Liver (tissue), 9 donors: ENCODE measurements around the gene CRACR2A. TPM values are rescaled to one million over a fixed set of nuclear protein-coding genes. Genes with fewer than 3 reads are reported as not detected.

Experiments
- DNase-seq: peaks from one replicate; pipeline ENCODE4 v3.0.0-alpha.2; 2017; ENCODE audit warnings: low spot score
- H3K27ac ChIP-seq, 2 donors: one replicate each; pipeline ENCODE4 v1.7.0; 2013; ENCODE audit warnings: inconsistent platforms in 2 of 2, low read length in 2 of 2, control low read depth in 1 of 2, low read depth in 1 of 2, mild to moderate bottlenecking in 1 of 2
- H3K27me3 ChIP-seq, 4 donors: one replicate each; pipeline versions ENCODE4 v1.6.1 to v1.7.0; 2013; ENCODE audit warnings: low read length in 3 of 4, inconsistent platforms in 1 of 4, mild to moderate bottlenecking in 1 of 4, moderate library complexity in 1 of 4; ENCODE audit not compliant: control insufficient read depth in 4 of 4, insufficient read depth in 4 of 4
- H3K36me3 ChIP-seq, 4 donors: one replicate each; pipeline versions ENCODE4 v1.6.1 to v1.7.0; 2013; ENCODE audit warnings: low read length in 3 of 4, mild to moderate bottlenecking in 3 of 4, low read depth in 1 of 4, moderate library complexity in 1 of 4; ENCODE audit not compliant: control insufficient read depth in 4 of 4, insufficient read depth in 3 of 4
- H3K4me1 ChIP-seq, 4 donors: one replicate each; pipeline versions ENCODE4 v1.6.1 to v1.7.0; 2013; ENCODE audit warnings: low read length in 3 of 4, mild to moderate bottlenecking in 3 of 4, moderate library complexity in 1 of 4; ENCODE audit not compliant: control insufficient read depth in 4 of 4, insufficient read depth in 4 of 4
- H3K4me3 ChIP-seq, 3 donors: one replicate each; pipeline versions ENCODE4 v1.6.1 to v1.7.0; 2013; ENCODE audit warnings: low read length in 3 of 3, control low read depth in 1 of 3, low read depth in 1 of 3, mild to moderate bottlenecking in 1 of 3
- H3K9ac ChIP-seq, 2 donors: one replicate each; pipeline ENCODE4 v1.7.0; 2013; ENCODE audit warnings: low read length in 2 of 2, mild to moderate bottlenecking in 2 of 2, moderate library complexity in 2 of 2, control low read depth in 1 of 2, low read depth in 1 of 2
- H3K9me3 ChIP-seq, 4 donors: one replicate each; pipeline versions ENCODE4 v1.6.1 to v1.7.0; 2013; ENCODE audit warnings: low read length in 3 of 4; ENCODE audit not compliant: control insufficient read depth in 4 of 4
- EGR1 ChIP-seq, 2 donors: IDR thresholded peaks; 2 replicates each; pipeline ENCODE4 v1.6.1; 2016 to 2018; ENCODE audit warnings: antibody characterized with exemption in 2 of 2, low read depth in 2 of 2
- FOXA1 ChIP-seq: IDR thresholded peaks from 2 replicates; pipeline ENCODE4 v1.6.1; 2016; ENCODE audit warnings: antibody characterized with exemption
- FOXA2 ChIP-seq: IDR thresholded peaks from 2 replicates; pipeline ENCODE4 v1.6.1; 2016; ENCODE audit warnings: antibody characterized with exemption
- GABPA ChIP-seq, 2 donors: IDR thresholded peaks in 1 of 2; conservative IDR thresholded peaks in 1 of 2; 2 replicates each; pipeline ENCODE4 v1.6.1; 2016; ENCODE audit warnings: antibody characterized with exemption in 2 of 2, mild to moderate bottlenecking in 1 of 2, moderate library complexity in 1 of 2
- HNF4A ChIP-seq, 2 donors: conservative IDR thresholded peaks; 2 replicates each; pipeline ENCODE4 v1.6.1; 2016; ENCODE audit warnings: antibody characterized with exemption in 2 of 2, mild to moderate bottlenecking in 2 of 2
- HNF4G ChIP-seq: IDR thresholded peaks from 2 replicates; pipeline ENCODE4 v1.6.1; 2016; ENCODE audit warnings: antibody characterized with exemption
- JUND ChIP-seq, 2 donors: IDR thresholded peaks; 2 replicates each; pipeline ENCODE4 v1.6.1; 2016; ENCODE audit warnings: antibody characterized with exemption in 2 of 2
- NR2F2 ChIP-seq: IDR thresholded peaks from 2 replicates; pipeline ENCODE4 v1.6.1; 2016; ENCODE audit warnings: antibody characterized with exemption
- RAD21 ChIP-seq, 2 donors: IDR thresholded peaks; 2 replicates each; pipeline ENCODE4 v1.6.1; 2016; ENCODE audit warnings: antibody characterized with exemption in 2 of 2, mild to moderate bottlenecking in 2 of 2
- RXRA ChIP-seq, 2 donors: IDR thresholded peaks; 2 replicates each; pipeline ENCODE4 v1.6.1; 2017 to 2018; ENCODE audit warnings: antibody characterized with exemption in 2 of 2, mild to moderate bottlenecking in 1 of 2
- SP1 ChIP-seq: IDR thresholded peaks from 2 replicates; pipeline ENCODE4 v1.6.1; 2018; ENCODE audit warnings: antibody characterized with exemption, mild to moderate bottlenecking
- TAF1 ChIP-seq: conservative IDR thresholded peaks from 2 replicates; pipeline ENCODE4 v1.6.1; 2016; ENCODE audit warnings: antibody characterized with exemption, mild to moderate bottlenecking
- YY1 ChIP-seq: IDR thresholded peaks from 2 replicates; pipeline ENCODE4 v1.6.1; 2016; ENCODE audit warnings: antibody characterized with exemption, mild to moderate bottlenecking
- WGBS: extraction: QIAGEN DNeasy Blood & Tissue Kit; methylation state at CpG from one replicate; pipeline ENCODE4 v1.1.7; 2013; 5-methylcytosine and 5-hydroxymethylcytosine counted together
- polyA plus RNA-seq, 2 donors: library from polyadenylated mRNA; stranded (reverse) in 1 of 2; unstranded in 1 of 2; fragments of 200-250 nt in 1 of 2; fragments of >200 nt in 1 of 2; fragmentation: Nextera tagmentation in 1 of 2; extraction: Ambion mirVana in 1 of 2; gene quantifications; one replicate each; pipeline versions ENCODE4 v1.2.1 to v1.2.3, GENCODE V29; 2013 to 2015
- total RNA-seq, 2 donors: library from RNA; depleted of rRNA; stranded (reverse); fragments of >200 nt; gene quantifications; one replicate each; pipeline ENCODE4 v1.2.3, GENCODE V29; 2014
- TF ChIP-seq, protein P1 (sequence below): IDR thresholded peaks from 2 replicates; pipeline ENCODE4 v1.6.1; 2016; ENCODE audit warnings: antibody characterized with exemption
- TF ChIP-seq, protein P2 (sequence below): IDR thresholded peaks from 2 replicates; pipeline ENCODE4 v1.6.1; 2016; ENCODE audit warnings: antibody characterized with exemption, mild to moderate bottlenecking
- TF ChIP-seq, protein P3 (sequence below): IDR thresholded peaks from 2 replicates; pipeline ENCODE4 v1.6.1; 2016; ENCODE audit warnings: antibody characterized with exemption
- TF ChIP-seq, protein P4 (sequence below): fragments of 150-350 bp; IDR thresholded peaks from 2 replicates; pipeline ENCODE4 v1.5.1; 2017; ENCODE audit warnings: improper control_type of control experiment, low read depth, low read length; ENCODE audit not compliant: missing input control
- donor health status: healthy.
- donor health status: healthy.
- donor health status: healthy.
- donor health status: healthy.
- donor health status: healthy.

CRACR2A gene
- total and polyA plus RNA-seq, 4 donors = 0.33 to 4.2 (median 1.4) TPM

DNA sequence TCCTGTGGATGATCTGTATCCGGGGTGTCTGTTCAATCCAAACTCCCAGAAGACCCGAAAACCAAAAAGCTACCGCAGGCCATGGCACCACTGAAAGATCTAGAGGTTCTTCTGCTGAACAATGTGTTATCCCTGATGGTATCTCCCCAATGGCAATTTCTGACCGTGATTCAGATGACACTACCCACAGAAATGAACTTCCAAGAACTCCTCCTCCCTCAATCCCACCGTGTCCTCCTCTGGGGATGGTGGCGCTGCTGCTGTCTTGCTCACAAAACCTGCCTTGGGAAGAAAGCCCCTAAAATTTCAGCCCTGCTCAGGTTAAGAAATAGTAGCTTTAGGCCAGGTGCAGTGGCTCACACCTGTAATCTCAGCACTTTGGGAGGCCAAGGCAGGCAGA lies 7.8 kb downstream of the CRACR2A start:
- TF ChIP-seq EGR1 (IDR thresholded peaks at IDR 0.05; ENCODE audit: low read depth in 2 of 2) (no peak), HNF4G (no peak), NR2F2 (no peak), GABPA (IDR thresholded peaks at IDR 0.05 in 1 of 2, conservative IDR thresholded peaks at IDR 0.05 in 1 of 2) (no peak), RAD21 (IDR thresholded peaks at IDR 0.05) (no peak), FOXA2 (no peak), SP1 (no peak), TAF1 (no peak)
- TF ChIP-seq, protein P1, sequence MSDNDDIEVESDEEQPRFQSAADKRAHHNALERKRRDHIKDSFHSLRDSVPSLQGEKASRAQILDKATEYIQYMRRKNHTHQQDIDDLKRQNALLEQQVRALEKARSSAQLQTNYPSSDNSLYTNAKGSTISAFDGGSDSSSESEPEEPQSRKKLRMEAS = no peak
- TF ChIP-seq, protein P2, sequence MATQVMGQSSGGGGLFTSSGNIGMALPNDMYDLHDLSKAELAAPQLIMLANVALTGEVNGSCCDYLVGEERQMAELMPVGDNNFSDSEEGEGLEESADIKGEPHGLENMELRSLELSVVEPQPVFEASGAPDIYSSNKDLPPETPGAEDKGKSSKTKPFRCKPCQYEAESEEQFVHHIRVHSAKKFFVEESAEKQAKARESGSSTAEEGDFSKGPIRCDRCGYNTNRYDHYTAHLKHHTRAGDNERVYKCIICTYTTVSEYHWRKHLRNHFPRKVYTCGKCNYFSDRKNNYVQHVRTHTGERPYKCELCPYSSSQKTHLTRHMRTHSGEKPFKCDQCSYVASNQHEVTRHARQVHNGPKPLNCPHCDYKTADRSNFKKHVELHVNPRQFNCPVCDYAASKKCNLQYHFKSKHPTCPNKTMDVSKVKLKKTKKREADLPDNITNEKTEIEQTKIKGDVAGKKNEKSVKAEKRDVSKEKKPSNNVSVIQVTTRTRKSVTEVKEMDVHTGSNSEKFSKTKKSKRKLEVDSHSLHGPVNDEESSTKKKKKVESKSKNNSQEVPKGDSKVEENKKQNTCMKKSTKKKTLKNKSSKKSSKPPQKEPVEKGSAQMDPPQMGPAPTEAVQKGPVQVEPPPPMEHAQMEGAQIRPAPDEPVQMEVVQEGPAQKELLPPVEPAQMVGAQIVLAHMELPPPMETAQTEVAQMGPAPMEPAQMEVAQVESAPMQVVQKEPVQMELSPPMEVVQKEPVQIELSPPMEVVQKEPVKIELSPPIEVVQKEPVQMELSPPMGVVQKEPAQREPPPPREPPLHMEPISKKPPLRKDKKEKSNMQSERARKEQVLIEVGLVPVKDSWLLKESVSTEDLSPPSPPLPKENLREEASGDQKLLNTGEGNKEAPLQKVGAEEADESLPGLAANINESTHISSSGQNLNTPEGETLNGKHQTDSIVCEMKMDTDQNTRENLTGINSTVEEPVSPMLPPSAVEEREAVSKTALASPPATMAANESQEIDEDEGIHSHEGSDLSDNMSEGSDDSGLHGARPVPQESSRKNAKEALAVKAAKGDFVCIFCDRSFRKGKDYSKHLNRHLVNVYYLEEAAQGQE = no peak
- no peak overlapping the region for H3K4me3 ChIP-seq
- no peak for DNase-seq
- 95% methylated on average over 6 of the region's 6 CpGs for WGBS
- no peak overlapping the region for H3K27ac ChIP-seq
- H3K27me3 ChIP-seq = no peaks in the 10 kb centered on the region
- no peaks in the 10 kb centered on the region for H3K9me3 ChIP-seq
- H3K4me1 ChIP-seq = no peaks in the 10 kb centered on the region
- no peak overlapping the region for H3K9ac ChIP-seq
- no peaks in the 10 kb centered on the region for H3K36me3 ChIP-seq

DNA sequence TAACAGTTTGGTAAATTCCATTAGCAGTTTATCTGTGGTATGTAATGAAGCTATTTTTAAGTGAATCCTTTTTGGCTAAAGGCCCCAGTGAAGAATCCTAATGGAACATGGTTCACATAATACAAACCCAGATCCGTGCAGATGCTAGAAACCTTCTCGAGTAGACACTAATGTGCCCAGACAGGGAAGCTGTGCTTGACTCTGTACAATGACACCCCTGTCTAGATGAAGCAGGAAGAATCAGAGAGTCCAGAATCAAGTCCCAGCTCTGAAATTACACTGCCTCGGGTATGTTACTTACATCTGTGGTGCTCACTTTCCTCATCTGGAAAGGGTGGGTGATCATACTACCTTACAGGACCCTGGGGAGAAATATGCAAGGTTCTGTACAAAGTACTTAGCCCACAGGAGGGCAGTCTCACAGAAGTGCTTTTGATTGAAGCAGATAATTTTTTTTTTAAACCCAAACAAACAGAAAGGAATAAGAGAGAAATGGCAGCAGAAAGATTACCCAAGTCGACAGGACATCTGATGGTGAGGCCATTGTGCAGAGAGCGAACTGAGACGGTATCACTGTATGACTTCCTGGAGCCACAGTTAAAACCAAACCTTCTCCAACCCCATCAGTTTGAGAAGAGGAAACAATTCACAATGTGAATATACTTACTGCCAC lies 8.5 kb downstream of the CRACR2A start:
- no peaks in the 10 kb centered on the region for H3K4me1 ChIP-seq
- H3K36me3 ChIP-seq = no peaks in the 10 kb centered on the region
- no peak for TF ChIP-seq EGR1 (IDR thresholded peaks at IDR 0.05; ENCODE audit: low read depth in 2 of 2)
- TF ChIP-seq SP1 = no peak
- no peaks in the 10 kb centered on the region for H3K9me3 ChIP-seq
- no peak overlapping the region for H3K27ac ChIP-seq
- DNase-seq = no peak
- WGBS = 71% methylated on average over 6 of the region's 6 CpGs
- no peak overlapping the region for H3K9ac ChIP-seq
- no peaks in the 10 kb centered on the region for H3K27me3 ChIP-seq
- no peak overlapping the region for H3K4me3 ChIP-seq

DNA sequence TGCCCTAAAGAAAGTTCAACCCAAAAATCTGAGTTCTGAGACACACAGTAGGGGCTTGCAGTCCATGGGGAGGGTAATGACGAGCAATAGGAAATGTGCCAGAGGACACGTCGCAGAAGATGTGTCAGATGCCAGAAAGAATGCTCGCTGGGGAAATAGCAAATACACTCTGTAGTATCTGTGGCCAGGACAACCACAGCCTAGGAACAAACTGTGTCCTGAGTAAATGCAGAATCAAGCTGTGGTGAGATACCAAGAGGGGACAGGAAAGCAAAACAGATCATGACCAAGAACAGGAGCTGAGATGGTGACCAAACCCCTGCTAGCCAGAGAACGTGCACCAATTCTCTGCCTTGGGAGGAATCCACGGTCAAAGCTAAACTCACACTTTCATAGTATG lies 9.1 kb downstream of the CRACR2A start:
- DNase-seq = no peak
- Histone ChIP-seq H3K36me3 (no peaks in the 10 kb centered on the region), H3K4me3 (no peak overlapping the region), H3K9ac (no peak overlapping the region), H3K27ac (no peak overlapping the region), H3K4me1 (no peaks in the 10 kb centered on the region), H3K27me3 (no peaks in the 10 kb centered on the region), H3K9me3 (no peaks in the 10 kb centered on the region)
- TF ChIP-seq TAF1 (no peak), FOXA1 (no peak), JUND (IDR thresholded peaks at IDR 0.05) (no peak), YY1 (no peak), HNF4G (no peak), EGR1 (IDR thresholded peaks at IDR 0.05; ENCODE audit: low read depth in 2 of 2) (no peak), GABPA (IDR thresholded peaks at IDR 0.05 in 1 of 2, conservative IDR thresholded peaks at IDR 0.05 in 1 of 2) (no peak), RXRA (IDR thresholded peaks at IDR 0.05) (no peak), SP1 (no peak), NR2F2 (no peak), HNF4A (conservative IDR thresholded peaks at IDR 0.05) (no peak)
- TF ChIP-seq, protein P1 = no peak
- TF ChIP-seq, protein P3, sequence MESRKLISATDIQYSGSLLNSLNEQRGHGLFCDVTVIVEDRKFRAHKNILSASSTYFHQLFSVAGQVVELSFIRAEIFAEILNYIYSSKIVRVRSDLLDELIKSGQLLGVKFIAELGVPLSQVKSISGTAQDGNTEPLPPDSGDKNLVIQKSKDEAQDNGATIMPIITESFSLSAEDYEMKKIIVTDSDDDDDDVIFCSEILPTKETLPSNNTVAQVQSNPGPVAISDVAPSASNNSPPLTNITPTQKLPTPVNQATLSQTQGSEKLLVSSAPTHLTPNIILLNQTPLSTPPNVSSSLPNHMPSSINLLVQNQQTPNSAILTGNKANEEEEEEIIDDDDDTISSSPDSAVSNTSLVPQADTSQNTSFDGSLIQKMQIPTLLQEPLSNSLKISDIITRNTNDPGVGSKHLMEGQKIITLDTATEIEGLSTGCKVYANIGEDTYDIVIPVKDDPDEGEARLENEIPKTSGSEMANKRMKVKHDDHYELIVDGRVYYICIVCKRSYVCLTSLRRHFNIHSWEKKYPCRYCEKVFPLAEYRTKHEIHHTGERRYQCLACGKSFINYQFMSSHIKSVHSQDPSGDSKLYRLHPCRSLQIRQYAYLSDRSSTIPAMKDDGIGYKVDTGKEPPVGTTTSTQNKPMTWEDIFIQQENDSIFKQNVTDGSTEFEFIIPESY = no peak
- TF ChIP-seq, protein P4, sequence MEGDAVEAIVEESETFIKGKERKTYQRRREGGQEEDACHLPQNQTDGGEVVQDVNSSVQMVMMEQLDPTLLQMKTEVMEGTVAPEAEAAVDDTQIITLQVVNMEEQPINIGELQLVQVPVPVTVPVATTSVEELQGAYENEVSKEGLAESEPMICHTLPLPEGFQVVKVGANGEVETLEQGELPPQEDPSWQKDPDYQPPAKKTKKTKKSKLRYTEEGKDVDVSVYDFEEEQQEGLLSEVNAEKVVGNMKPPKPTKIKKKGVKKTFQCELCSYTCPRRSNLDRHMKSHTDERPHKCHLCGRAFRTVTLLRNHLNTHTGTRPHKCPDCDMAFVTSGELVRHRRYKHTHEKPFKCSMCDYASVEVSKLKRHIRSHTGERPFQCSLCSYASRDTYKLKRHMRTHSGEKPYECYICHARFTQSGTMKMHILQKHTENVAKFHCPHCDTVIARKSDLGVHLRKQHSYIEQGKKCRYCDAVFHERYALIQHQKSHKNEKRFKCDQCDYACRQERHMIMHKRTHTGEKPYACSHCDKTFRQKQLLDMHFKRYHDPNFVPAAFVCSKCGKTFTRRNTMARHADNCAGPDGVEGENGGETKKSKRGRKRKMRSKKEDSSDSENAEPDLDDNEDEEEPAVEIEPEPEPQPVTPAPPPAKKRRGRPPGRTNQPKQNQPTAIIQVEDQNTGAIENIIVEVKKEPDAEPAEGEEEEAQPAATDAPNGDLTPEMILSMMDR = no peak
- 78% methylated on average over 6 of the region's 6 CpGs for WGBS
